ENCODE data around the gene TYMP. TPM values are rescaled to one million over a fixed set of nuclear protein-coding genes. Genes with fewer than 3 reads are reported as not detected.

TYMP gene
- total and polyA plus RNA-seq, 2 experiments from 2014 or later, result 7.8 to 10.0 TPM

GRCh38 chr22:50482107-50483074 lies 47.4 kb downstream of the TYMP start:
- no peak for DNase-seq (ENCODE audit: low read depth in 1 of 2, low spot score in 1 of 2)
- Histone ChIP-seq H3K9me3 (ENCODE audit: low read depth) (no peaks in the 10 kb centered on the region), H3K27me3 (peaks cover 46% of the 10 kb centered on the region), H3K4me1 (ENCODE audit: low read depth) (no peaks in the 10 kb centered on the region), H3K36me3 (no peaks in the 10 kb centered on the region), H3K4me3 (no peak overlapping the region), H3K27ac (no peak overlapping the region)
- no peak for TF ChIP-seq CTCF (IDR thresholded peaks at IDR 0.05; ENCODE audit: low read depth, low read length)

- Histone ChIP-seq H3K4me3 (peak within 1 kb of the TSS; percentile 19), H3K4me1 (ENCODE audit: low read depth) (no peaks in the 10 kb centered on the region), H3K27me3 (peaks cover 46% of the 10 kb centered on the region), H3K9me3 (ENCODE audit: low read depth) (no peaks in the 10 kb centered on the region), H3K27ac (no peak within 1 kb of the TSS), H3K36me3 (no peaks in the 10 kb centered on the region)
- DNase-seq (ENCODE audit: low read depth in 1 of 2, low spot score in 1 of 2), result peak; percentile 31 to 41
- TF ChIP-seq CTCF (IDR thresholded peaks at IDR 0.05; ENCODE audit: low read depth, low read length), result no peak
Measured at GRCh38 chr22:50481440-50482106, 48.2 kb downstream of the TYMP start, which contains the start of gene ADM2. TSS of gene ADM2 (plus strand) at chr22:50481543. CDS start at chr22:50481848, 305 bp downstream.

GRCh38 chr22:50481045-50481439 lies 48.8 kb downstream of the TYMP start:
- Histone ChIP-seq H3K4me1 (ENCODE audit: low read depth) (no peaks in the 10 kb centered on the region), H3K4me3 (peak overlapping the region; percentile 19), H3K9me3 (ENCODE audit: low read depth) (no peaks in the 10 kb centered on the region), H3K36me3 (no peaks in the 10 kb centered on the region), H3K27me3 (peaks cover 46% of the 10 kb centered on the region), H3K27ac (no peak overlapping the region)
- no peak for TF ChIP-seq CTCF (IDR thresholded peaks at IDR 0.05; ENCODE audit: low read depth, low read length)
- no peak for DNase-seq (ENCODE audit: low read depth in 1 of 2, low spot score in 1 of 2)

- Histone ChIP-seq H3K27ac (no peak overlapping the region), H3K36me3 (no peaks in the 10 kb centered on the region), H3K4me1 (ENCODE audit: low read depth) (no peaks in the 10 kb centered on the region), H3K4me3 (no peak overlapping the region), H3K9me3 (ENCODE audit: low read depth) (no peaks in the 10 kb centered on the region), H3K27me3 (peaks cover 46% of the 10 kb centered on the region)
- TF ChIP-seq CTCF (IDR thresholded peaks at IDR 0.05; ENCODE audit: low read depth, low read length), result no peak
- no peak for DNase-seq (ENCODE audit: low read depth in 1 of 2, low spot score in 1 of 2)
Measured at GRCh38 chr22:50479721-50480120, 50.1 kb downstream of the TYMP start.

GRCh38 chr22:50477923-50478322 lies 51.9 kb downstream of the TYMP start:
- Histone ChIP-seq H3K27me3 (peaks cover 43% of the 10 kb centered on the region), H3K4me3 (no peak overlapping the region), H3K9me3 (ENCODE audit: low read depth) (no peaks in the 10 kb centered on the region), H3K36me3 (no peaks in the 10 kb centered on the region), H3K4me1 (ENCODE audit: low read depth) (no peaks in the 10 kb centered on the region), H3K27ac (no peak overlapping the region)
- DNase-seq (ENCODE audit: low read depth in 1 of 2, low spot score in 1 of 2), result no peak
- no peak for TF ChIP-seq CTCF (IDR thresholded peaks at IDR 0.05; ENCODE audit: low read depth, low read length)
